ENCODE results near the gene BCL11B. TPM values are rescaled to one million over a fixed set of nuclear protein-coding genes. Genes with fewer than 3 reads are reported as not detected.

Gene BCL11B
- total and polyA plus RNA-seq, 2 donors from 2014 or later, result 0.13 to 3.3 TPM

DNA sequence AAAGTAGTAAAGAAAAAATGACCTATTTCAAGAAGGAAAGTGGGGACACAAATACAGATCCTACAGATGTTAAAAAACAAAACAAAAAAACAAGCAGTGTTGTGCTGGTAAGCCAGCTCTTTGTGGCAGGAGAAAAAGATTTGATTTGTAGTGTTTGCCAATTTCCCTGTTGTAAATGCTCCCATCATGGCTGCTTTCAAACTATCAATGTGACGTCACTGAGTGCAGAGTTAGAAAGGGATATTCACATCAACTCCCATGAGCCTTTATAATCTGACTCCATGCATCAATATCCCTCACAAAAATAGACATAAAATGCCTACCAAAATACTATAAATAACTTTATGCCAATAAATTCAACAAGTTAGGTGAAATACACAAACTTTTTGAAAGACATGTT is 32.2 kb upstream of the BCL11B start:
- TF ChIP-seq, protein P1, sequence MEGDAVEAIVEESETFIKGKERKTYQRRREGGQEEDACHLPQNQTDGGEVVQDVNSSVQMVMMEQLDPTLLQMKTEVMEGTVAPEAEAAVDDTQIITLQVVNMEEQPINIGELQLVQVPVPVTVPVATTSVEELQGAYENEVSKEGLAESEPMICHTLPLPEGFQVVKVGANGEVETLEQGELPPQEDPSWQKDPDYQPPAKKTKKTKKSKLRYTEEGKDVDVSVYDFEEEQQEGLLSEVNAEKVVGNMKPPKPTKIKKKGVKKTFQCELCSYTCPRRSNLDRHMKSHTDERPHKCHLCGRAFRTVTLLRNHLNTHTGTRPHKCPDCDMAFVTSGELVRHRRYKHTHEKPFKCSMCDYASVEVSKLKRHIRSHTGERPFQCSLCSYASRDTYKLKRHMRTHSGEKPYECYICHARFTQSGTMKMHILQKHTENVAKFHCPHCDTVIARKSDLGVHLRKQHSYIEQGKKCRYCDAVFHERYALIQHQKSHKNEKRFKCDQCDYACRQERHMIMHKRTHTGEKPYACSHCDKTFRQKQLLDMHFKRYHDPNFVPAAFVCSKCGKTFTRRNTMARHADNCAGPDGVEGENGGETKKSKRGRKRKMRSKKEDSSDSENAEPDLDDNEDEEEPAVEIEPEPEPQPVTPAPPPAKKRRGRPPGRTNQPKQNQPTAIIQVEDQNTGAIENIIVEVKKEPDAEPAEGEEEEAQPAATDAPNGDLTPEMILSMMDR (IDR thresholded peaks at IDR 0.05; ENCODE audit: borderline replicate concordance, extremely low read depth, insufficient read depth), result no peak
- H3K36me3 ChIP-seq (ENCODE audit: control insufficient read depth in 2 of 3, insufficient read depth in 3 of 3, low read length in 3 of 3), result no peaks in the 10 kb centered on the region
- no peaks in the 10 kb centered on the region for H3K4me1 ChIP-seq (ENCODE audit: control insufficient read depth in 2 of 3, insufficient read depth in 2 of 3, low read depth in 1 of 3, low read length in 3 of 3)
- H3K27ac ChIP-seq (ENCODE audit: low read depth in 2 of 2, low read length in 2 of 2), result no peak overlapping the region
- intact Hi-C loops (cut with DNase I), result no loop called here
- H3K27me3 ChIP-seq (ENCODE audit: control insufficient read depth, insufficient read depth, low read length), result no peaks in the 10 kb centered on the region
- peaks cover 0 to 2% (median 0%) of the 10 kb centered on the region in 3 donors for H3K9me3 ChIP-seq (ENCODE audit: control insufficient read depth in 2 of 3, insufficient read depth in 1 of 3, low read length in 3 of 3)
- DNase-seq (no peak), FAIRE-seq (no peak)
- no peak overlapping the region for H3K4me3 ChIP-seq (ENCODE audit: low read length in 3 of 3)
- H3K9ac ChIP-seq (ENCODE audit: low read length in 3 of 3), result no peak overlapping the region

DNA sequence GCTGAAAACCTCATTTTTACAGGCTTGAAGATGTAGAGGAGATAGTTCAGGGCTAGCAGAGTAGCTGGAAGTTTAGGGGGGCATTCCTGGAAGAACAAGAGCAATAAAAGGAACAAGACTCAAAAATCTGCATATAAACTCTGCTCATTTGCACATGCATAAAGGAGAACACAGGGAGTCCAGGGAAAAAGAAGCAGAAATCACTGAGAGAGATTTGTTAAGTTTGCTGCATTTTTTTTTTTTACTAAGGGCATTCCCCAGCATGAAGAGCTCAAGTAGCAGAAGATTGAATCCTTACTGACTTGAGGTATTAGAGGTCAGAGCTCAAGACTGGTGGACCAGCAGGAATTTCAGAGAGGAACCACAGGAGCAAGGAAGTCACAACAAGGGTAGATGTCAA is 28.2 kb upstream of the BCL11B start:
- Histone ChIP-seq H3K36me3 (ENCODE audit: control insufficient read depth in 2 of 3, insufficient read depth in 3 of 3, low read length in 3 of 3) (no peaks in the 10 kb centered on the region), H3K9ac (ENCODE audit: low read length in 3 of 3) (no peak overlapping the region), H3K27ac (ENCODE audit: low read depth in 2 of 2, low read length in 2 of 2) (no peak overlapping the region), H3K4me1 (ENCODE audit: control insufficient read depth in 2 of 3, insufficient read depth in 2 of 3, low read depth in 1 of 3, low read length in 3 of 3) (no peaks in the 10 kb centered on the region), H3K4me3 (ENCODE audit: low read length in 3 of 3) (no peak overlapping the region), H3K9me3 (ENCODE audit: control insufficient read depth in 2 of 3, insufficient read depth in 1 of 3, low read length in 3 of 3) (peaks cover 0 to 8% (median 0%) of the 10 kb centered on the region in 3 donors), H3K27me3 (ENCODE audit: control insufficient read depth, insufficient read depth, low read length) (no peaks in the 10 kb centered on the region)
- DNase-seq (no peak), FAIRE-seq (no peak)
- TF ChIP-seq, protein P1 (IDR thresholded peaks at IDR 0.05; ENCODE audit: borderline replicate concordance, extremely low read depth, insufficient read depth), result no peak
- intact Hi-C loops (cut with DNase I), result no loop called here

DNA sequence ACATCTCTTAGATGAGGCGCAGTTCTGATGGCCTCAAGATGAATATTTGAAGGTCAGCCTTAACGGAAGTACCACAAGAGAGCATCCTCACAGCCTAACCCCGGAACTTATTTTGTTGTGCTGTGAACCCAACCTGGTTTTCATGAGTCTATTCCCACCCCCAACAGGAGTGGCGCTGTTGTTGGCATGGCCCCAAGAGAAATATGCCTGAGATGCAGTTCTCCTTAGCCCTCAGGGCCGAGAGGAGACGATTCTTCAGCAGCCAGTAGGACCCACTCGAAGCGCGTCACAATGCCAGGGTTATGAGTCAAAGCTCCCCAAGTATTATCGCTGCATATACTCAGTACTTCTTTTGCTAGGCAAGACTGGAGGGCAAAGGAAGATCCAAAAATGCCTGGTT is 24.5 kb upstream of the BCL11B start:
- Histone ChIP-seq H3K4me3 (ENCODE audit: low read length in 3 of 3) (no peak overlapping the region), H3K27me3 (ENCODE audit: control insufficient read depth, insufficient read depth, low read length) (no peaks in the 10 kb centered on the region), H3K9me3 (ENCODE audit: control insufficient read depth in 2 of 3, insufficient read depth in 1 of 3, low read length in 3 of 3) (peaks cover 0 to 5% (median 0%) of the 10 kb centered on the region in 3 donors), H3K9ac (ENCODE audit: low read length in 3 of 3) (no peak overlapping the region), H3K27ac (ENCODE audit: low read depth in 2 of 2, low read length in 2 of 2) (no peak overlapping the region), H3K36me3 (ENCODE audit: control insufficient read depth in 2 of 3, insufficient read depth in 3 of 3, low read length in 3 of 3) (no peaks in the 10 kb centered on the region), H3K4me1 (ENCODE audit: control insufficient read depth in 2 of 3, insufficient read depth in 2 of 3, low read depth in 1 of 3, low read length in 3 of 3) (no peaks in the 10 kb centered on the region)
- TF ChIP-seq, protein P1 (IDR thresholded peaks at IDR 0.05; ENCODE audit: borderline replicate concordance, extremely low read depth, insufficient read depth), result no peak
- DNase-seq (no peak), FAIRE-seq (no peak)
- intact Hi-C loops (cut with DNase I), result no loop called here
